ENCODE results near the gene ZSWIM3. TPM values are rescaled to one million over a fixed set of nuclear protein-coding genes. Genes with fewer than 3 reads are reported as not detected.

The ZSWIM3 gene
- total and polyA plus RNA-seq, 2 donors (not counting 3 experiments of a cell fraction or from before 2014, with no cell fraction given), result 3.8 to 4.4 TPM

GRCh38 chr20:45898285-45898684 is 40.9 kb downstream of the ZSWIM3 start:
- H3K4me1 ChIP-seq (ENCODE audit: control insufficient read depth, extremely low read depth, insufficient read depth, low read length), result no peaks in the 10 kb centered on the region
- BruUV-seq (replicated peaks), result TSS peak; percentile 63
- no peak overlapping the region for H3K9ac ChIP-seq (replicated peaks; ENCODE audit: extremely low read depth, insufficient read depth, low read length)
- H4K20me1 ChIP-seq (replicated peaks; ENCODE audit: control insufficient read depth, extremely low read depth, insufficient read depth, low read length), result no peaks in the 10 kb centered on the region
- no peak overlapping the region for H3K27ac ChIP-seq (ENCODE audit: insufficient read depth, low read depth, low read length)
- H3K4me2 ChIP-seq (ENCODE audit: insufficient read depth, low read length), result no peak overlapping the region
- dilution Hi-C loops (cut with MboI; ENCODE audit: extremely low pct_ligation_motif_present, low sequenced_read_pairs), result no loop called here
- ChIA-PET CTCF (interaction anchor here (2.1 kb wide), 1 partner anchor 72 kb away, joined by 5 read pairs; no protein-coding TSS in a partner anchor), POLR2A (interaction anchor here (0.6 kb wide), 1 partner anchor 37 kb away, joined by 4 read pairs; no protein-coding TSS in a partner anchor)
- no peak overlapping the region for H2AFZ ChIP-seq (ENCODE audit: low read depth, low read length)
- intact Hi-C loops (cut with micrococcal nuclease), result no loop called here
- H3K9me1 ChIP-seq (replicated peaks; ENCODE audit: control insufficient read depth, extremely low read depth, insufficient read depth, low read length), result no peaks in the 10 kb centered on the region
- TF ChIP-seq CTCF (IDR thresholded peaks at IDR 0.05; ENCODE audit: extremely low read depth in 1 of 2, insufficient read depth in 1 of 2, low read depth in 1 of 2, low read length in 2 of 2) (no peak), GATA2 (IDR thresholded peaks at IDR 0.05; ENCODE audit: insufficient read depth, insufficient read length, low read depth, low read length) (no peak), POLR2AphosphoS5 (IDR thresholded peaks at IDR 0.05; ENCODE audit: insufficient read depth, low read depth, low read length) (no peak), FOS (IDR thresholded peaks at IDR 0.05; ENCODE audit: borderline replicate concordance, insufficient read depth, low read length) (no peak), POLR2A (IDR thresholded peaks at IDR 0.05; ENCODE audit: low read depth, low read length) (no peak), MAX (IDR thresholded peaks at IDR 0.05; ENCODE audit: insufficient read depth, insufficient read length) (no peak), MYC (IDR thresholded peaks at IDR 0.05; ENCODE audit: low read depth, low read length) (no peak), JUN (IDR thresholded peaks at IDR 0.05; ENCODE audit: borderline replicate concordance, insufficient read depth, insufficient read length, low read depth) (no peak), EZH2 (IDR thresholded peaks at IDR 0.05; ENCODE audit: borderline replicate concordance, low read depth, low read length, severe bottlenecking) (no peak)
- H3K79me2 ChIP-seq (ENCODE audit: control insufficient read depth, insufficient read depth, low read length), result no peaks in the 10 kb centered on the region
- H3K36me3 ChIP-seq (ENCODE audit: control insufficient read depth in 2 of 2, extremely low read depth in 1 of 2, insufficient read depth in 2 of 2, low read length in 2 of 2), result peaks cover 4 to 32% of the 10 kb centered on the region in 2 experiments
- no peak overlapping the region for H3K4me3 ChIP-seq (replicated peaks in 1 of 3; ENCODE audit: insufficient read depth in 1 of 3, low read depth in 1 of 3, low read length in 3 of 3)
- no peaks in the 10 kb centered on the region for H3K9me3 ChIP-seq (replicated peaks; ENCODE audit: control insufficient read depth, insufficient read depth, low read length)
- H3K27me3 ChIP-seq (ENCODE audit: control insufficient read depth in 2 of 2, insufficient read depth in 2 of 2, low read length in 2 of 2), result no peaks in the 10 kb centered on the region
- no peak for DNase-seq (ENCODE audit: low read depth, low spot score)
- FAIRE-seq, result no peak
